SKM-1 treated with dmso at 0.1 percent for 144 hours (cell line): ENCODE data around the gene TRNP1.

ENCODE experiments used
- DNase-seq: peaks from one replicate; lab custom pipeline; 2025; ENCODE audit not compliant: unreplicated experiment; lab: John Stamatoyannopoulos, UW

The TRNP1 gene

GRCh38 chr1:27026621-27027574, 33.4 kb downstream of the TRNP1 start:
- DNase-seq: no peak

GRCh38 chr1:27027575-27028250, 34.2 kb downstream of the TRNP1 start:
- no peak for DNase-seq

GRCh38 chr1:27029517-27029916, 36.0 kb downstream of the TRNP1 start:
- DNase-seq: no peak

- DNase-seq: no peak
Measured at GRCh38 chr1:27031235-27032118, 38.0 kb downstream of the TRNP1 start.

- DNase-seq: no peak
Measured at GRCh38 chr1:27032119-27032461, 38.6 kb downstream of the TRNP1 start.

GRCh38 chr1:27033043-27033746, 39.7 kb downstream of the TRNP1 start:
- DNase-seq: no peak

GRCh38 chr1:27035344-27035743, 41.9 kb downstream of the TRNP1 start:
- DNase-seq: no peak

GRCh38 chr1:27036718-27037117, 43.2 kb downstream of the TRNP1 start:
- DNase-seq: no peak

GRCh38 chr1:27037518-27037917, 44.0 kb downstream of the TRNP1 start:
- no peak for DNase-seq

GRCh38 chr1:27038020-27038419, 44.5 kb downstream of the TRNP1 start:
- peak; percentile 49 for DNase-seq

GRCh38 chr1:27042670-27043069, 49.2 kb downstream of the TRNP1 start:
- DNase-seq: no peak

GRCh38 chr1:27044613-27045151, 51.2 kb downstream of the TRNP1 start:
- DNase-seq: peak; percentile 59

GRCh38 chr1:27045973-27046558, 52.6 kb downstream of the TRNP1 start:
- DNase-seq: peak; percentile 33

GRCh38 chr1:27047914-27048313, 54.4 kb downstream of the TRNP1 start:
- DNase-seq: no peak

GRCh38 chr1:27049100-27049499, 55.6 kb downstream of the TRNP1 start:
- no peak for DNase-seq

GRCh38 chr1:27049607-27050006, 56.1 kb downstream of the TRNP1 start:
- DNase-seq: no peak
